ENCODE measurements around the gene NCK2.

NCK2 gene

DNA sequence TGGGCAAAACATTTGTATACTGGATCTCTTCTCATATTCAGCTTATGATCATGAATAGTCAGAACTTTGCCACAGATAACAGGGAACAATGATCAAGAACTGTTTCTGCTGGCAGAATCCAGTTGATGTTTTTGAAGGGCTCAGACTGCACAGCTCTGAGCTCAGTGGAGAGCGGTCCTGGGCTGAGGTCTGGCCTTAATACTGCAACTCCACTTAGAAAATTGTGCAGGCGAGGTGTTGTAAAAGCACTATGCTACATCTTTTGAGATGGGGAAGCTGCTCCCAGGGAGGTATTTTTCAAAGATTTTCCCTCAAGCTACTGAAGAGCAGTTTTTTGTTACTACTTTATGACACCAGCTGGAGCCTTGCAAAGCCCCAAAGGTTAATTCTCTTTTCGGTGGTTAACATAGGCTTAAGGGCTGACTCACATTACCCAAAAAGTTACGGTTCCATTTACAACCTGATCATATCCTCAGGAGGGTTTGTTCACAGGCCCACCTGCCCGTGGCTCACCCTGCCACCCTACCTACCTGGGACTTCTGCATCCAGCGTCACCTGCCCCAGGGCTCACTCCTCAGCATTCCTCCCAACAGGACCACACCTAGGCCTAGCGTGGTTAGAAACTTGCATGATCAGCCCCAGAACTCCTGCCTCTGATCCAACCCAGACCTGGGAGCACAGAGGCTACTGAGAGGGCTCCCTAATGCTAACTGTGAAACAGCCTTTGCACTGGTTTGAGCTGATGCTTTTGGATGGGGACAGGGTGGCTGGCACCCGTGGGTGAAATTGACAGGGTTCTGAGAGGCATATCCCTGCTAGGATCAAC lies 114.4 kb downstream of the NCK2 start:
- H3K27ac ChIP-seq (replicated peaks; ENCODE audit: low read length) = no peak overlapping the region
- H2BK12ac ChIP-seq (ENCODE audit: low read length) = no peak overlapping the region
- WGBS, 2 donors (ENCODE audit: extremely low coverage in 2 of 2, insufficient read length in 2 of 2, insufficient replicate concordance in 1 of 2) = no CpG with 5 or more reads among the region's 8 CpGs
- H3K27me3 ChIP-seq (ENCODE audit: control insufficient read depth in 3 of 3, insufficient read depth in 3 of 3, low read depth in 1 of 3, low read length in 3 of 3) = no peaks in the 10 kb centered on the region
- no peak for DNase-seq (ENCODE audit: low spot score)
- no peak overlapping the region for H2BK5ac ChIP-seq (ENCODE audit: low read length)
- no peak overlapping the region for H2BK120ac ChIP-seq (ENCODE audit: low read depth, low read length)
- no peak overlapping the region for H3K9ac ChIP-seq (ENCODE audit: low read depth, low read length, poor library complexity)
- H3K79me1 ChIP-seq (ENCODE audit: low read depth, low read length) = peaks cover 2% of the 10 kb centered on the region
- no peak overlapping the region for H4K91ac ChIP-seq (ENCODE audit: low read depth, low read length, poor library complexity)
- peaks cover 3 to 69% of the 10 kb centered on the region in 2 donors for H3K36me3 ChIP-seq (replicated peaks in 1 of 2; ENCODE audit: control insufficient read depth in 2 of 2, insufficient read depth in 2 of 2, low read length in 2 of 2)
- no peak overlapping the region for H4K8ac ChIP-seq (ENCODE audit: low read depth, low read length)
- no peak overlapping the region for H3K18ac ChIP-seq (ENCODE audit: low read length)
- no peak overlapping the region for H2AFZ ChIP-seq (ENCODE audit: low read length)
- no peak overlapping the region for H3K4me3 ChIP-seq (ENCODE audit: low read length in 2 of 2)
- no peak overlapping the region for H2AK5ac ChIP-seq (ENCODE audit: low read depth, low read length)
- H3K4ac ChIP-seq (ENCODE audit: low read length) = no peak overlapping the region
- no peaks in the 10 kb centered on the region for H3K9me3 ChIP-seq (replicated peaks in 1 of 2; ENCODE audit: control insufficient read depth in 2 of 2, insufficient read depth in 1 of 2, low read depth in 1 of 2, low read length in 2 of 2)
- H3K14ac ChIP-seq (ENCODE audit: low read length) = no peak overlapping the region
- no peaks in the 10 kb centered on the region for H3K4me1 ChIP-seq (ENCODE audit: control insufficient read depth in 2 of 2, insufficient read depth in 1 of 2, low read depth in 1 of 2, low read length in 2 of 2)
- H3K4me2 ChIP-seq (ENCODE audit: insufficient read depth, low read length, poor library complexity, severe bottlenecking) = no peak overlapping the region
- H2BK15ac ChIP-seq (ENCODE audit: low read length) = no peak overlapping the region
- H3K23ac ChIP-seq (ENCODE audit: low read depth, low read length, poor library complexity) = no peak overlapping the region

DNA sequence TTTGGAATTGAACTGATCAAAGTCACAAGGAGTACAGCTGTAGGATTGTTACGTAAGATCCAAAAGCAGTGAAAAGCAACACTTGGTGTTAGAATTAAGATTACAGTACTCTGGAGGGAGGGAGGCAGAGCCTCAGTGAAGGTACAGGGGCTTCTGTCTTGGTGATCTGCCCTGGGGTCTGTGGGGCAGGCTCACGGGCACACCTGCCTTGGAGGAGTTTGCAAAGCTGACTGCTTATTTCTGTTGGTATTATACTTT lies 114.9 kb downstream of the NCK2 start:
- no peak overlapping the region for H4K8ac ChIP-seq (ENCODE audit: low read depth, low read length)
- no peak overlapping the region for H2BK120ac ChIP-seq (ENCODE audit: low read depth, low read length)
- H3K14ac ChIP-seq (ENCODE audit: low read length) = no peak overlapping the region
- no peak overlapping the region for H4K91ac ChIP-seq (ENCODE audit: low read depth, low read length, poor library complexity)
- H3K18ac ChIP-seq (ENCODE audit: low read length) = no peak overlapping the region
- DNase-seq (ENCODE audit: low spot score) = no peak
- H3K4me3 ChIP-seq (ENCODE audit: low read length in 2 of 2) = no peak overlapping the region
- peaks cover 0 to 2% of the 10 kb centered on the region in 2 donors for H3K4me1 ChIP-seq (ENCODE audit: control insufficient read depth in 2 of 2, insufficient read depth in 1 of 2, low read depth in 1 of 2, low read length in 2 of 2)
- no CpG with 5 or more reads among the region's 2 CpGs for WGBS, 2 donors (ENCODE audit: extremely low coverage in 2 of 2, insufficient read length in 2 of 2, insufficient replicate concordance in 1 of 2)
- H2BK12ac ChIP-seq (ENCODE audit: low read length) = no peak overlapping the region
- H2BK15ac ChIP-seq (ENCODE audit: low read length) = no peak overlapping the region
- no peak overlapping the region for H3K4me2 ChIP-seq (ENCODE audit: insufficient read depth, low read length, poor library complexity, severe bottlenecking)
- no peak overlapping the region for H2AFZ ChIP-seq (ENCODE audit: low read length)
- no peak overlapping the region for H3K4ac ChIP-seq (ENCODE audit: low read length)
- H3K23ac ChIP-seq (ENCODE audit: low read depth, low read length, poor library complexity) = no peak overlapping the region
- no peak overlapping the region for H3K9ac ChIP-seq (ENCODE audit: low read depth, low read length, poor library complexity)
- no peak overlapping the region for H2BK5ac ChIP-seq (ENCODE audit: low read length)
- H2AK5ac ChIP-seq (ENCODE audit: low read depth, low read length) = no peak overlapping the region
- no peak overlapping the region for H3K27ac ChIP-seq (replicated peaks; ENCODE audit: low read length)
- no peaks in the 10 kb centered on the region for H3K27me3 ChIP-seq (ENCODE audit: control insufficient read depth in 3 of 3, insufficient read depth in 3 of 3, low read depth in 1 of 3, low read length in 3 of 3)
- H3K9me3 ChIP-seq (replicated peaks in 1 of 2; ENCODE audit: control insufficient read depth in 2 of 2, insufficient read depth in 1 of 2, low read depth in 1 of 2, low read length in 2 of 2) = no peaks in the 10 kb centered on the region
- peaks cover 2% of the 10 kb centered on the region for H3K79me1 ChIP-seq (ENCODE audit: low read depth, low read length)
- peaks cover 3 to 69% of the 10 kb centered on the region in 2 donors for H3K36me3 ChIP-seq (replicated peaks in 1 of 2; ENCODE audit: control insufficient read depth in 2 of 2, insufficient read depth in 2 of 2, low read length in 2 of 2)

DNA sequence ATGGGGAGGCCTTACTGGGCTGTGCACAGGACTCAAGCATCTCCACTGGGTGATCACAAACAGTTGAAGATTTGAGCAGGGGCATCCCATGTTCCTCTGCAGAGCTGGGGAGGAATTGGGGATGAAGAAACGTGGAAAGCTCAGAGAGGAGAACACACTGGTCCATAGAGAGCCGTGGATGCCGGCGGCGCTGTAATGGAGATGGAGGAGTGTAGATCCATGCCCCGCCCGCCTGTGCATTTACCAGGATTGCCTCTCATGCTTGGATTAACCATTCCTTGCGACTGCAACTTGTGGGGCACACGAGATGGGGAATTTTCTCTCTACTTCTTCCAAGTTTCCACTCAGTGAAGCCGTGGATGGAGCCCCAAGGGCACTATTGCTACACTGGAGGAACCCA lies 115.9 kb downstream of the NCK2 start:
- no peak overlapping the region for H4K91ac ChIP-seq (ENCODE audit: low read depth, low read length, poor library complexity)
- no peaks in the 10 kb centered on the region for H3K9me3 ChIP-seq (replicated peaks in 1 of 2; ENCODE audit: control insufficient read depth in 2 of 2, insufficient read depth in 1 of 2, low read depth in 1 of 2, low read length in 2 of 2)
- no peak overlapping the region for H2BK15ac ChIP-seq (ENCODE audit: low read length)
- no peak for DNase-seq (ENCODE audit: low spot score)
- H2BK12ac ChIP-seq (ENCODE audit: low read length) = no peak overlapping the region
- no peak overlapping the region for H2BK120ac ChIP-seq (ENCODE audit: low read depth, low read length)
- no peak overlapping the region for H3K4me3 ChIP-seq (ENCODE audit: low read length in 2 of 2)
- H3K23ac ChIP-seq (ENCODE audit: low read depth, low read length, poor library complexity) = no peak overlapping the region
- no peak overlapping the region for H2AK5ac ChIP-seq (ENCODE audit: low read depth, low read length)
- WGBS, 2 donors (ENCODE audit: extremely low coverage in 2 of 2, insufficient read length in 2 of 2, insufficient replicate concordance in 1 of 2) = no CpG with 5 or more reads among the region's 10 CpGs
- H3K4me1 ChIP-seq (ENCODE audit: control insufficient read depth in 2 of 2, insufficient read depth in 1 of 2, low read depth in 1 of 2, low read length in 2 of 2) = peaks cover 0 to 6% of the 10 kb centered on the region in 2 donors
- H3K4me2 ChIP-seq (ENCODE audit: insufficient read depth, low read length, poor library complexity, severe bottlenecking) = no peak overlapping the region
- no peaks in the 10 kb centered on the region for H3K27me3 ChIP-seq (ENCODE audit: control insufficient read depth in 3 of 3, insufficient read depth in 3 of 3, low read depth in 1 of 3, low read length in 3 of 3)
- peaks cover 0 to 59% of the 10 kb centered on the region in 2 donors for H3K36me3 ChIP-seq (replicated peaks in 1 of 2; ENCODE audit: control insufficient read depth in 2 of 2, insufficient read depth in 2 of 2, low read length in 2 of 2)
- H3K14ac ChIP-seq (ENCODE audit: low read length) = no peak overlapping the region
- peaks cover 2% of the 10 kb centered on the region for H3K79me1 ChIP-seq (ENCODE audit: low read depth, low read length)
- H3K9ac ChIP-seq (ENCODE audit: low read depth, low read length, poor library complexity) = no peak overlapping the region
- H2AFZ ChIP-seq (ENCODE audit: low read length) = no peak overlapping the region
- no peak overlapping the region for H3K27ac ChIP-seq (replicated peaks; ENCODE audit: low read length)
- H3K4ac ChIP-seq (ENCODE audit: low read length) = no peak overlapping the region
- no peak overlapping the region for H4K8ac ChIP-seq (ENCODE audit: low read depth, low read length)
- H3K18ac ChIP-seq (ENCODE audit: low read length) = no peak overlapping the region
- H2BK5ac ChIP-seq (ENCODE audit: low read length) = no peak overlapping the region

DNA sequence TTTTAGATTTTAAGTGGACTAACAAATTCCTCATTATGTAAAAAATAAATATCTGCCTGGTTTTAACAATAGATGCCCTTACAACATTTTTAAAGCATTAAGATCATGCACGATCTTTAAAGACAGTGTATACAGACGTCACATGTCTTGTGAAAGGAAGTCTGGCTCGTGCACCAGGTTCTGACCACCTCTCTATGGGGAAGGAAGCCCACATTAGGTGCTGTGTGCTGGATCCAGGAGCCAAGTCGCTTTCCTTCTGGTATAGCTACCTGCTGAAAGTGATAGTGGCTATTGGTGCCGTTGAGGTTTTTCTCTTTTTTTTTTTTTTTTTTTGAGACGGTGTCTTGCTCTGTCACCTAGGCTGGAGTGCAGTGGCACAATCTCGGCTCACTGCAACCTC lies 116.5 kb downstream of the NCK2 start:
- H3K23ac ChIP-seq (ENCODE audit: low read depth, low read length, poor library complexity) = no peak overlapping the region

More for the DNA sequence above, 116.5 kb downstream of the NCK2 start:
- H3K27me3 ChIP-seq (ENCODE audit: control insufficient read depth in 3 of 3, insufficient read depth in 3 of 3, low read depth in 1 of 3, low read length in 3 of 3) = no peaks in the 10 kb centered on the region
- H3K79me1 ChIP-seq (ENCODE audit: low read depth, low read length) = peaks cover 2% of the 10 kb centered on the region
- H3K9ac ChIP-seq (ENCODE audit: low read depth, low read length, poor library complexity) = no peak overlapping the region
- no peak overlapping the region for H2AFZ ChIP-seq (ENCODE audit: low read length)
- no peak overlapping the region for H2BK120ac ChIP-seq (ENCODE audit: low read depth, low read length)
- DNase-seq (ENCODE audit: low spot score) = no peak
- H3K27ac ChIP-seq (replicated peaks; ENCODE audit: low read length) = no peak overlapping the region
- H4K8ac ChIP-seq (ENCODE audit: low read depth, low read length) = no peak overlapping the region
- H3K18ac ChIP-seq (ENCODE audit: low read length) = no peak overlapping the region
- no peak overlapping the region for H4K91ac ChIP-seq (ENCODE audit: low read depth, low read length, poor library complexity)
- H2BK15ac ChIP-seq (ENCODE audit: low read length) = no peak overlapping the region
- no peak overlapping the region for H2BK12ac ChIP-seq (ENCODE audit: low read length)
- no peak overlapping the region for H2BK5ac ChIP-seq (ENCODE audit: low read length)
- H3K4me3 ChIP-seq (ENCODE audit: low read length in 2 of 2) = no peak overlapping the region
- H2AK5ac ChIP-seq (ENCODE audit: low read depth, low read length) = no peak overlapping the region
- WGBS, 2 donors (ENCODE audit: extremely low coverage in 2 of 2, insufficient read length in 2 of 2, insufficient replicate concordance in 1 of 2) = no CpG with 5 or more reads among the region's 7 CpGs
- no peak overlapping the region for H3K4ac ChIP-seq (ENCODE audit: low read length)
- peaks cover 0 to 6% of the 10 kb centered on the region in 2 donors for H3K4me1 ChIP-seq (ENCODE audit: control insufficient read depth in 2 of 2, insufficient read depth in 1 of 2, low read depth in 1 of 2, low read length in 2 of 2)
- no peak overlapping the region for H3K4me2 ChIP-seq (ENCODE audit: insufficient read depth, low read length, poor library complexity, severe bottlenecking)
- H3K14ac ChIP-seq (ENCODE audit: low read length) = no peak overlapping the region
- H3K9me3 ChIP-seq (replicated peaks in 1 of 2; ENCODE audit: control insufficient read depth in 2 of 2, insufficient read depth in 1 of 2, low read depth in 1 of 2, low read length in 2 of 2) = no peaks in the 10 kb centered on the region
- H3K36me3 ChIP-seq (replicated peaks in 1 of 2; ENCODE audit: control insufficient read depth in 2 of 2, insufficient read depth in 2 of 2, low read length in 2 of 2) = peaks cover 0 to 56% of the 10 kb centered on the region in 2 donors
